C4-2B (cell line): ENCODE results near the gene PFKP.

Experiments
- CTCF ChIP-seq: fragments of 450-650 bp; conservative IDR thresholded peaks from 2 replicates; pipeline ENCODE4 v1.5.1; 2017; ENCODE audit warnings: mild to moderate bottlenecking
- ZFX ChIP-seq: fragments of 450-650 bp; IDR thresholded peaks from 2 replicates; pipeline ENCODE4 v1.6.1; 2017

GRCh38 chr10:3027866-3028265, 39.5 kb upstream of the PFKP start:
- TF ChIP-seq CTCF = no peak
- TF ChIP-seq ZFX = no peak
